Activated T-helper 2 cell treated with anti-CD3 and anti-CD28 coated beads, Interferon-gamma antibody, Interleukin-2, Interleukin-4, amounts not matched to agents 10 μg/mL and 5 μg/mL and 100 μg/mL, durations not matched to agents 14 hours and 24 hours and 36 hours (primary cell): ENCODE measurements around the gene JAK2. TPM values are rescaled to one million over a fixed set of nuclear protein-coding genes. Genes with fewer than 3 reads are reported as not detected.
"Not testable (repeated sequence)": the region's sequence is repeated elsewhere in the genome, so short reads cannot be mapped to it uniquely, and the experiment has no call there.

Experiments
- DNase-seq: peaks from one replicate; pipeline ENCODE4 v3.0.0; 2021; ENCODE audit warnings: low spot score
- H3K27ac Mint-ChIP-seq: one replicate; pipeline ENCODE4 v1.8.0; 2021; ENCODE audit warnings: mixed read lengths
- H3K27me3 Mint-ChIP-seq: one replicate; pipeline ENCODE4 v1.8.0; 2021; ENCODE audit warnings: low read depth, mixed read lengths
- H3K36me3 Mint-ChIP-seq: one replicate; pipeline ENCODE4 v1.8.0; 2021; ENCODE audit warnings: low read depth, mixed read lengths
- H3K4me1 Mint-ChIP-seq: one replicate; pipeline ENCODE4 v1.8.0; 2021; ENCODE audit warnings: low read depth, mixed read lengths
- H3K4me3 Mint-ChIP-seq: one replicate; pipeline ENCODE4 v1.8.0; 2021; ENCODE audit warnings: low read depth, mild to moderate bottlenecking, moderate library complexity, mixed read lengths
- H3K9me3 Mint-ChIP-seq: one replicate; pipeline ENCODE4 v1.8.0; 2021; ENCODE audit warnings: mixed read lengths
- intact Hi-C: fragments of 100-400 bp; cut with micrococcal nuclease; formaldehyde crosslinking; loops from one replicate; pipeline ENCODE4 v1.15.1; 2023
- total RNA-seq: library from RNA; stranded (reverse); gene quantifications from 2 replicates; pipeline ENCODE4 v1.2.3, GENCODE V29; 2022

The JAK2 gene
- total RNA-seq: 29.4 and 32.3 TPM in 2 replicates

GRCh38 chr9:4984621-4985385 is at the start of gene JAK2:
TSS of gene JAK2 (plus strand) at chr9:4985272. CDS start at chr9:5021988, 36,716 bp downstream.
- peak within 1 kb of the TSS; percentile 96 for H3K27ac Mint-ChIP-seq
- H3K4me3 Mint-ChIP-seq: no peak within 1 kb of the TSS
- H3K9me3 Mint-ChIP-seq: no peaks in the 10 kb centered on the region
- intact Hi-C loops: loop anchor here (1.0 to 10.0 kb wide), 11 partner anchors 14 to 1020 kb away; partner anchors contain the start of genes AK3, CD274, PLGRKT and RIC1
- DNase-seq: peak; percentile 91
- H3K27me3 Mint-ChIP-seq: no peaks in the 10 kb centered on the region
- H3K36me3 Mint-ChIP-seq: peaks cover 16% of the 10 kb centered on the region
- peaks cover 45% of the 10 kb centered on the region for H3K4me1 Mint-ChIP-seq

DNA sequence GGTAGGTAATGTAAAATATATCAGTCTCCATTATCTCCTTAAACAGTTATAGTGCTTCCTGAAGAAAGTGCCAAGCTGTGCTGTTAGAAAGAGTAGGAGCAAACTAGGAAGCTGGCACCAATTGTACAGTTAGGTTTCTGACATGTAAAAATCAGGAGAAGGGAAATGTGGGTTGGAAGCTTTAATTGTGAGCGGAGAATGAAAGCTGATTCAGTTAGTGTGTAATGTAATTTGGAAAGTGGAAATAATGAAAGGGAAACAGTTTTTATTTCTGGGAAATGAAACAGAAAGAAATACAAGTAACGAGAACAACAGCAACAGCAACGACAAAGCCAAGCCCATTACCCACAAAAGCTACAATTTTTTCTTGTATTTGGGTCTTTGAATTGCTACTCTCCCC is 48.8 kb upstream of the JAK2 start:
- Mint-ChIP-seq H3K4me3 (peak overlapping the region; percentile 69), H3K27ac (peak overlapping the region; percentile 91), H3K9me3 (no peaks in the 10 kb centered on the region), H3K36me3 (peaks cover 8% of the 10 kb centered on the region), H3K4me1 (peaks cover 56% of the 10 kb centered on the region), H3K27me3 (no peaks in the 10 kb centered on the region)
- intact Hi-C loops: loop anchor here (1.0 to 5.0 kb wide), 5 partner anchors 13 to 691 kb away; partner anchors contain the start of genes PLGRKT and RIC1
- DNase-seq: no peak

GRCh38 chr9:4936823-4937222 is 48.2 kb upstream of the JAK2 start:
- H3K36me3 Mint-ChIP-seq: peaks cover 8% of the 10 kb centered on the region
- no peaks in the 10 kb centered on the region for H3K9me3 Mint-ChIP-seq
- peak overlapping the region; percentile 53 for H3K4me3 Mint-ChIP-seq
- intact Hi-C loops: loop anchor here (1.0 to 5.0 kb wide), 5 partner anchors 14 to 690 kb away; partner anchors contain the start of genes PLGRKT and RIC1
- peaks cover 57% of the 10 kb centered on the region for H3K4me1 Mint-ChIP-seq
- no peak for DNase-seq
- H3K27ac Mint-ChIP-seq: peak overlapping the region; percentile 92
- H3K27me3 Mint-ChIP-seq: no peaks in the 10 kb centered on the region

DNA sequence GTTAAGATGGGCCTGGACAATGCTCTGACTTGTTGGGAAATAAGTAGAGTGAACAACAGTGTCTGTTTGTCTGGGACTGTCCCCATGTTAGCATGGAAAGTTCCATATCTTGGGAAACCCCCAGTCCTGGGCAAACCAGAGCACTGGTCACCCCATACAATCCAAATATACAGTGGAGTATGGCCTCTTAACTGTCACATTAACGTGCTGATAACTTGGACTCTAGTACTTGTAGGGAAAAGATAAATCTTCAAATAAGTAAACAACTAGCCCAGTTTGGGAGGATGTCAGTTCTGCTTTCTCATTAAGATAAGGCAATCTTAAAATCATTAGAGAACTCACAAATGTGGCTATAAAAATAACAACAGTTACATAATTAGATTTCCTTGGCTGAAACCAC is 47.6 kb upstream of the JAK2 start:
- DNase-seq: no peak
- Mint-ChIP-seq H3K27me3 (no peaks in the 10 kb centered on the region), H3K4me1 (peaks cover 56% of the 10 kb centered on the region), H3K4me3 (peak overlapping the region; percentile 53), H3K36me3 (peaks cover 8% of the 10 kb centered on the region), H3K9me3 (no peaks in the 10 kb centered on the region), H3K27ac (peak overlapping the region; percentile 92)
- intact Hi-C loops: loop anchor here (2.0 to 5.0 kb wide), 3 partner anchors 15 to 690 kb away; partner anchors contain the start of genes PLGRKT and RIC1

GRCh38 chr9:4938496-4938895 is 46.6 kb upstream of the JAK2 start:
- Mint-ChIP-seq H3K27ac (peak overlapping the region; percentile 90), H3K9me3 (no peaks in the 10 kb centered on the region), H3K36me3 (peaks cover 3% of the 10 kb centered on the region), H3K4me3 (peak overlapping the region; percentile 24), H3K27me3 (no peaks in the 10 kb centered on the region), H3K4me1 (peaks cover 61% of the 10 kb centered on the region)
- DNase-seq: no peak
- intact Hi-C loops: loop anchor here (2.0 to 5.0 kb wide), 3 partner anchors 106 to 689 kb away; partner anchors contain the start of genes PLGRKT and RIC1

GRCh38 chr9:4939118-4939561 is 45.9 kb upstream of the JAK2 start:
- H3K4me3 Mint-ChIP-seq: peak overlapping the region; percentile 14
- peaks cover 3% of the 10 kb centered on the region for H3K36me3 Mint-ChIP-seq
- DNase-seq: peak; percentile 39
- H3K4me1 Mint-ChIP-seq: peaks cover 65% of the 10 kb centered on the region
- no peaks in the 10 kb centered on the region for H3K9me3 Mint-ChIP-seq
- intact Hi-C loops: loop anchor here (1.0 to 5.0 kb wide), 5 partner anchors 32 to 688 kb away; partner anchors contain the start of genes JAK2, PLGRKT and RIC1
- peak overlapping the region; percentile 90 for H3K27ac Mint-ChIP-seq
- H3K27me3 Mint-ChIP-seq: no peaks in the 10 kb centered on the region

- H3K27me3 Mint-ChIP-seq, intact Hi-C loops, H3K9me3 Mint-ChIP-seq, DNase-seq, H3K4me3 Mint-ChIP-seq, H3K36me3 Mint-ChIP-seq: not testable (repeated sequence)
- H3K4me1 Mint-ChIP-seq: peaks cover 62% of the 10 kb centered on the region
- peak overlapping the region; percentile 61 for H3K27ac Mint-ChIP-seq
Observed at GRCh38 chr9:4942042-4942691, 42.9 kb upstream of the JAK2 start.

- Mint-ChIP-seq H3K27ac (no peak overlapping the region), H3K9me3 (no peaks in the 10 kb centered on the region), H3K27me3 (no peaks in the 10 kb centered on the region), H3K4me3 (no peak overlapping the region), H3K36me3 (peaks cover 2% of the 10 kb centered on the region), H3K4me1 (peaks cover 51% of the 10 kb centered on the region)
- intact Hi-C loops: no loop called here
- DNase-seq: no peak
Observed at GRCh38 chr9:4943346-4943745, 41.7 kb upstream of the JAK2 start.

DNA sequence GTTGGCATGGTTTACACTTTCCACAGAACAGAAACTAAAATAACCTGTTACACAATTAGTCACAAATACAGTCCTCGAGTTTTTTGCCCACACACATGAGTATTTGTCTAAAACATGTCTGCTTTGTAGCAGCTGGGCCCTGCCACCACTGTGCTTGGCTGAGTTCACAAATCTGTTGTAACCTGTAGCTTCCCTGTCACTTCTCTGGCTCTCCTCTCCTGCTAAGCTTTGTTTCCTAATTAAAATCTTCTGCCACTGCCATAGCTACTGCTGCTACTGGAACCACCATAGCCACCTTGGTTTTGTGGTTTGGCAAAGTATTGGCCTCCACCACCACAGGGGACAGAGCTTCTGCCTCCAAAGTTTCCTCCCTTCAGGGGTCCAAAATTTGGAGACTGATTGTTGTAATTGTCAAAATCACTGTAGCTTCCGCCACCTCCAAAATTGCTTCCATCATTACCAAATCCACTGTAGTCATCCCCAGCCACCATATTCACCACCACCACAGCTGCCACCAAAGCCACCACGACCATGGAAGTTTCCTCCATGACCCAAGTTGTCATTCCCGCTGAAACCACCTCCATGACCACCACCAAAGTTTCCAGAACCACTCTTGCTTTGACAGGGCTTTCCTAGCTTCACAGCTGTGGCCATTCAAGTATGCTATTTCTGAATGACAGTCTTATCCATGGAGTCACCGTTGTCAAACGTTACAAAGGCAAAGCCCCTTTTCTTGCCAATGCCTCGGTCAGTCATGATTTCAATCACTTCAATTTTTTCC is 40.5 kb upstream of the JAK2 start:
- Mint-ChIP-seq H3K4me3 (peak overlapping the region; percentile 31), H3K4me1 (peaks cover 40% of the 10 kb centered on the region), H3K27ac (peak overlapping the region; percentile 85)
- intact Hi-C loops: loop anchor here (1.0 kb wide), 1 partner anchor 27 kb away; no protein-coding TSS in a partner anchor
- H3K36me3 Mint-ChIP-seq, H3K9me3 Mint-ChIP-seq, H3K27me3 Mint-ChIP-seq, DNase-seq: not testable (repeated sequence)

DNA sequence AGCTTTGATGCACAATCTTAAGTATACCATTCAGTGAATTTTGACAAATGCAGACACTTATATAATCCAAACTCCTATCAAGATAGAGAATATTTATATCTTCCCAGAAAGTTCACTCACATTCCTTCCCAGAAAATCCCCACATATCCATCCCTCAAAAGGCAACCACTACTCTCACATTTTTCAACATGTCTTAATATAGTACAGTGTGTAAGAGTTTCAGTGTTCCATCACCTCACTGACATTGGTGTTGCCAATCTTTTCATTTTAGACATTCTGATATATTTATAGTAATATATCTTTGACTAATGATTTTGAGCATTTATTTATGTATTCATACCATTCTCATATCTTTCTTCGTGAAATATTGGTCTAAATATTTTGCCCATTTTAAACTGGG is 38.1 kb upstream of the JAK2 start:
- H3K36me3 Mint-ChIP-seq: peaks cover 2% of the 10 kb centered on the region
- peaks cover 32% of the 10 kb centered on the region for H3K4me1 Mint-ChIP-seq
- no peak for DNase-seq
- no peaks in the 10 kb centered on the region for H3K9me3 Mint-ChIP-seq
- intact Hi-C loops: no loop called here
- no peaks in the 10 kb centered on the region for H3K27me3 Mint-ChIP-seq
- H3K27ac Mint-ChIP-seq: no peak overlapping the region
- H3K4me3 Mint-ChIP-seq: no peak overlapping the region

GRCh38 chr9:4955836-4956235 is 29.2 kb upstream of the JAK2 start:
- H3K9me3 Mint-ChIP-seq: peaks cover 12% of the 10 kb centered on the region
- intact Hi-C loops: no loop called here

DNA sequence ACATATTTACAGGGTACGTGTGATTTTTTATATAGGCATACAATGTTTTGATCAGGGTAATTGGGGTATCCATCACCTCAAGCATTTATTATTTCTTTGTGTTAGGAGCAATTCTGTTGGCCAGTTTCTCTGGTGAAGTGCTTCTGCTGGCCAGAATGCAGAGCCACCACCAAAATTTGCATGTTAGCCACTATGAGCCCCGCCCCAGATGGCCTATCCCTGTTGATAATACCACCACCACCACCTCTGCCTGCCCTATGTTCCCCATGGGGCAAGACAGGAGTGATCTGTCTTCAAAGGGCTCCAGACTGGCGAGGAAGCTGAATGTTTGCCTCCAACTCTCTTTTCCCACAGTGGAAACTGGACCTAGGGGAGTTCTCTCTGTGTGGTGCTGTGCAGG is 26.0 kb upstream of the JAK2 start:
- H3K27ac Mint-ChIP-seq: no peak overlapping the region
- no peaks in the 10 kb centered on the region for H3K27me3 Mint-ChIP-seq
- intact Hi-C loops: no loop called here
- H3K9me3 Mint-ChIP-seq: peaks cover 26% of the 10 kb centered on the region
- no peak for DNase-seq
- no peak overlapping the region for H3K4me3 Mint-ChIP-seq
- peaks cover 19% of the 10 kb centered on the region for H3K36me3 Mint-ChIP-seq
- H3K4me1 Mint-ChIP-seq: peaks cover 12% of the 10 kb centered on the region

More at GRCh38 chr9:4955836-4956235, 29.2 kb upstream of the JAK2 start:
- Mint-ChIP-seq H3K27me3 (no peaks in the 10 kb centered on the region), H3K4me3 (no peak overlapping the region), H3K4me1 (peaks cover 3% of the 10 kb centered on the region), H3K36me3 (peaks cover 8% of the 10 kb centered on the region), H3K27ac (no peak overlapping the region)
- no peak for DNase-seq
